OCI-LY7 (cell line): ENCODE data around the gene ACOX1. TPM values are rescaled to one million over a fixed set of nuclear protein-coding genes. Genes with fewer than 3 reads are reported as not detected.

Experiments used
- BruUV-seq: library from RNA; stranded (reverse); fragments of 400-500 nt; replicated peaks from 2 replicates; lab custom pipeline; 2021; lab: Mats Ljungman, UMichigan
- CTCF ChIA-PET: fragments of 300-600 bp; sonication (Branson Sonifier 250); formaldehyde crosslinking; loops from one replicate; lab custom pipeline; 2022; ENCODE audit warnings: antibody characterized with exemption; ENCODE audit not compliant: unreplicated experiment; lab: Charles Lee
- POLR2A ChIA-PET: fragments of 300-600 bp; sonication (Branson Sonifier 250); formaldehyde crosslinking; loops from one replicate; lab custom pipeline; 2022; ENCODE audit warnings: antibody characterized with exemption; lab: Charles Lee
- DNase-seq: peaks from one replicate; pipeline ENCODE4 v3.0.0-alpha.2; 2015; ENCODE audit warnings: low spot score
- H2AFZ ChIP-seq: fragments of 200-600 bp; sonication (generic), shearing (Covaris generic); 2 replicates; pipeline ENCODE4 v1.6.1; 2014; ENCODE audit warnings: mild to moderate bottlenecking, antibody characterized with exemption, low read length, moderate library complexity
- H3K27ac ChIP-seq: fragments of 200-600 bp; sonication (generic); 2 replicates; pipeline ENCODE4 v1.5.1; 2014; ENCODE audit warnings: mixed run types, low read depth, mild to moderate bottlenecking, moderate library complexity, low read length, inconsistent platforms; ENCODE audit not compliant: poor library complexity, severe bottlenecking
- H3K36me3 ChIP-seq: fragments of 200-600 bp; sonication (generic); 2 replicates; pipeline ENCODE4 v1.6.1; 2014; ENCODE audit warnings: mild to moderate bottlenecking, antibody characterized with exemption, low read length, moderate library complexity, mixed read lengths; ENCODE audit not compliant: insufficient read depth
- H3K4me1 ChIP-seq: fragments of 200-600 bp; sonication (generic); 2 replicates; pipeline ENCODE4 v1.5.1; 2014; ENCODE audit warnings: mild to moderate bottlenecking, low read length; ENCODE audit not compliant: insufficient read depth, poor library complexity, severe bottlenecking
- H3K4me2 ChIP-seq: fragments of 200-600 bp; sonication (generic); 2 replicates; pipeline ENCODE4 v1.6.1; 2014; ENCODE audit warnings: mild to moderate bottlenecking, low read length
- H3K4me3 ChIP-seq: fragments of 200-600 bp; sonication (generic); 2 replicates; pipeline ENCODE4 v1.5.1; 2014; ENCODE audit warnings: mild to moderate bottlenecking, low read depth, low read length; ENCODE audit not compliant: poor library complexity, severe bottlenecking
- H3K79me2 ChIP-seq: fragments of 200-600 bp; sonication (generic); 2 replicates; pipeline ENCODE4 v1.6.1; 2016; ENCODE audit warnings: low read depth, mild to moderate bottlenecking, low read length, moderate library complexity, mixed read lengths; ENCODE audit not compliant: insufficient read depth
- H3K9me2 ChIP-seq: fragments of 200-600 bp; sonication (generic); 2 replicates; pipeline ENCODE4 v1.6.1; 2016; ENCODE audit warnings: mild to moderate bottlenecking, low read length, mixed read lengths; ENCODE audit not compliant: insufficient read depth
- H3K9me3 ChIP-seq: fragments of 200-600 bp; sonication (generic); 2 replicates; pipeline ENCODE4 v1.6.1; 2014; ENCODE audit warnings: mild to moderate bottlenecking, mixed run types, low read length, mixed read lengths
- H4K20me1 ChIP-seq: fragments of 200-600 bp; sonication (generic); 2 replicates; pipeline ENCODE4 v1.6.1; 2014; ENCODE audit warnings: mild to moderate bottlenecking, antibody characterized with exemption, low read length, moderate library complexity, mixed read lengths; ENCODE audit not compliant: insufficient read depth
- EZH2phosphoT487 ChIP-seq: fragments of 200-600 bp; sonication (generic); IDR thresholded peaks from 2 replicates; pipeline ENCODE4 v1.6.1; 2018; ENCODE audit warnings: low read depth, borderline replicate concordance, mild to moderate bottlenecking, mixed run types, antibody characterized with exemption, low read length, moderate library complexity, mixed read lengths
- intact Hi-C: fragments of 100-400 bp; cut with micrococcal nuclease; formaldehyde crosslinking; loops from one replicate; pipeline ENCODE4 v1.10.0; 2022; ENCODE audit not compliant: unreplicated experiment
- total RNA-seq, 2 experiments: library from RNA; depleted of rRNA in 1 of 2; stranded (reverse); fragments of >200 nt in 1 of 2; shearing (Covaris generic) in 1 of 2; gene quantifications; 2 replicates each; pipeline ENCODE4 v1.2.3, GENCODE V29; 2014 to 2022
- TF ChIP-seq, protein P1 (sequence below): fragments of 200-600 bp; sonication (generic); conservative IDR thresholded peaks from 2 replicates; pipeline ENCODE4 v1.5.1; 2014; ENCODE audit warnings: mild to moderate bottlenecking, antibody characterized with exemption, low read length, moderate library complexity, mixed read lengths

The ACOX1 gene
- total RNA-seq, 2 experiments from 2014 or later: 22.6 to 34.6 TPM

DNA sequence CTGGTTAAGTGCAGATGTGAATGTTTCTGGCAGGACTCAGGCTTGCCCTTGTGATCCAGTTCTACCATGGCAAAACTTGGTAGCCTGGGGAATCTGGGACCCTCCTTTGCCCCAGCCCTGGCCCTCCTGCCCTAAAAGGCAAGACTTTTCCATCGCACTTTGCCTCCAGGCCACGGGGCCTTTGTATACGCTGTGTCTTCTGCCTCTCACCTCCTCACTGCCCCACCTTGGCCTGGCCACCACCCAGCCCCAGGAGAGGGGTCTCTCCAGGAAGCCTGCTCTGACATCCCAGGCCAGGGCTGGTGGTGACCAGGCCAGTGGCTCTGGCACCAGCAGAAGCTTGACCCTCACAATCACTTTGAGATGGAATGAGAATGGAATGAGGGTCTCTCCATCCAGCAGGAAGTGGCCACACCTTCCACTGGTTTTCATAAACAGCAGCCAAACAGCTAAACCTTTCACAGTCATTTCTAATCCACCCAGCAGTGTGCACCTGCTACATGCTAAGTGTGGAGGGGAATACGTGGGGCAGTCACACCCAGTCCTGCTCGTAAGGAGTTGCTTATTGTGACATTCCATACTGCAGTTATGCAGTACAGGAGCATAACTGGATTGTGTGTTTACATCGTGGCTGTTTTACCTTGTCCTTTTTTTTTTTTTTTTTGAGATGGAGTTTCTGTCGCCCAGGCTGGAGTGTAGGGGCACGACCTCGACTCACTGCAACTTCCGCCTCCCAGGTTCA lies 72.7 kb downstream of the ACOX1 start:
- H3K4me1 ChIP-seq: peaks cover 50% of the 10 kb centered on the region
- POLR2A ChIA-PET: interaction anchor here (0.6 to 2.8 kb wide), 7 partner anchors 10 to 302 kb away, joined by 3 to 9 read pairs (median 4); partner anchors contain the start of gene WBP2
- no peak overlapping the region for H2AFZ ChIP-seq
- no TSS peak for BruUV-seq
- H3K4me3 ChIP-seq: no peak overlapping the region
- peaks cover 16% of the 10 kb centered on the region for H3K79me2 ChIP-seq
- H3K27ac ChIP-seq: no peak overlapping the region
- H3K36me3 ChIP-seq: peaks cover 21% of the 10 kb centered on the region
- intact Hi-C loops: loop anchor here (10.0 kb wide), 2 partner anchors 198 to 358 kb away; partner anchors contain the start of genes EXOC7 and UBALD2
- H3K9me3 ChIP-seq: no peaks in the 10 kb centered on the region
- no peaks in the 10 kb centered on the region for H4K20me1 ChIP-seq
- TF ChIP-seq, protein P1, sequence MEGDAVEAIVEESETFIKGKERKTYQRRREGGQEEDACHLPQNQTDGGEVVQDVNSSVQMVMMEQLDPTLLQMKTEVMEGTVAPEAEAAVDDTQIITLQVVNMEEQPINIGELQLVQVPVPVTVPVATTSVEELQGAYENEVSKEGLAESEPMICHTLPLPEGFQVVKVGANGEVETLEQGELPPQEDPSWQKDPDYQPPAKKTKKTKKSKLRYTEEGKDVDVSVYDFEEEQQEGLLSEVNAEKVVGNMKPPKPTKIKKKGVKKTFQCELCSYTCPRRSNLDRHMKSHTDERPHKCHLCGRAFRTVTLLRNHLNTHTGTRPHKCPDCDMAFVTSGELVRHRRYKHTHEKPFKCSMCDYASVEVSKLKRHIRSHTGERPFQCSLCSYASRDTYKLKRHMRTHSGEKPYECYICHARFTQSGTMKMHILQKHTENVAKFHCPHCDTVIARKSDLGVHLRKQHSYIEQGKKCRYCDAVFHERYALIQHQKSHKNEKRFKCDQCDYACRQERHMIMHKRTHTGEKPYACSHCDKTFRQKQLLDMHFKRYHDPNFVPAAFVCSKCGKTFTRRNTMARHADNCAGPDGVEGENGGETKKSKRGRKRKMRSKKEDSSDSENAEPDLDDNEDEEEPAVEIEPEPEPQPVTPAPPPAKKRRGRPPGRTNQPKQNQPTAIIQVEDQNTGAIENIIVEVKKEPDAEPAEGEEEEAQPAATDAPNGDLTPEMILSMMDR: no peak
- TF ChIP-seq EZH2phosphoT487: no peak
- peak overlapping the region; percentile 73; the same call in 1 of the 2 replicates for H3K4me2 ChIP-seq
- CTCF ChIA-PET: interaction anchor here (1.2 to 2.1 kb wide), 3 partner anchors 21 to 108 kb away, joined by 3 to 8 read pairs (median 7); no protein-coding TSS in a partner anchor
- peak; percentile 24 for DNase-seq
- no peaks in the 10 kb centered on the region for H3K9me2 ChIP-seq

DNA sequence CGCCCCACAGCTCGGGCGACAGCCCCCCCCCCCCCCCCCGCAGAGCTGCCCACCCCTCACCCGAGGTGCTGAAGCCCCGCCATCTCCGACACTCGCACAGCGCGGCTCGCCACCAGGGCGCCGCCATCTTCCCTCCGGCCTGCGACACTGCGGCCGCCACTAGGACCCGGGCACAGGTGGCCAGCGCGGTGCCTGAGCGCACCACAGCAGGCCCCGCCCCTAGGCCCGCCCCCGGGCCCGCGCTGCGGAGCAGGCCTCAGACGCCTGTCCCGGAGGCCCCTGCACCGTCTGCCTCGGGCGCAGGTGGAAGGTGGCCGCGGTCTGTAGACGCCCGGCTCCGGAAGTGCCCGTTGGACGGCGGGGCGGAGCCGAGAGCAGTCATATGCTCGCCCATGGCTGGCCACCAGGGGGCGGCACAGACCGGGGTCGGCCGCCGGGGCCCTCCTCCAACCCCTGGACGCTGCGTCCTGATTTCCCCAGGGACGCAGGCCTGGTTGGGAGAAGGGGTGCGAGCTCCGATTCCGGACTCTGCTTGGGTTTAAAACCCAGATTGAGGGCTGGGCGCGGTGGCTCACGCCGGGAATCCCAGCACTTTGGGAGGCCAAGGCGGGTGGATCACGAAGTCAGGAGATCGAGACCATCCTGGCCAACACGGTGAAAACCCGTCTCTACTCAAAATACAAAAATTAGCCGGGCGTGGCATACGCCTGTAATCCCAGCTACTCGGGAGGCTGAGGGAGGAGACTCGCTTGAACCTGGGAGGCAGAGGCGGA lies 74.0 kb downstream of the ACOX1 start, which contains the start of gene MRPL38:
MRPL38 (minus strand) TSS at position 136 of the 773 bp plus-strand sequence; CDS start at position 127, 9 bp downstream.
- ChIA-PET POLR2A (interaction anchor here (0.6 to 2.8 kb wide), 9 partner anchors 8 to 151 kb away, joined by 3 to 9 read pairs (median 4); partner anchors contain the start of genes FBF1, TRIM65 and WBP2), CTCF (interaction anchor here (0.6 to 2.1 kb wide), 5 partner anchors 9 to 109 kb away, joined by 3 to 8 read pairs (median 4); no protein-coding TSS in a partner anchor)
- H4K20me1 ChIP-seq: no peaks in the 10 kb centered on the region
- TF ChIP-seq, protein P1: peak; percentile 95
- no peak for TF ChIP-seq EZH2phosphoT487
- BruUV-seq: no TSS peak
- peak within 1 kb of the TSS; percentile 90 for H3K4me2 ChIP-seq
- H3K27ac ChIP-seq: peak within 1 kb of the TSS; percentile 38
- no peaks in the 10 kb centered on the region for H3K9me3 ChIP-seq
- DNase-seq: peak; percentile 99
- intact Hi-C loops: loop anchor here (1.0 to 10.0 kb wide), 8 partner anchors 22 to 360 kb away; partner anchors contain the start of genes ACOX1, CDK3, EXOC7 and FBF1
- peak within 1 kb of the TSS; percentile 84 for H2AFZ ChIP-seq
- peak within 1 kb of the TSS; percentile 76 for H3K4me3 ChIP-seq
- peaks cover 35% of the 10 kb centered on the region for H3K36me3 ChIP-seq
- peaks cover 37% of the 10 kb centered on the region for H3K4me1 ChIP-seq
- peaks cover 16% of the 10 kb centered on the region for H3K79me2 ChIP-seq
- H3K9me2 ChIP-seq: no peaks in the 10 kb centered on the region
